ENCODE data around the gene HJV. TPM values are rescaled to one million over a fixed set of nuclear protein-coding genes. Genes with fewer than 3 reads are reported as not detected.

The HJV gene
- total RNA-seq, 1 donor from 2014 or later: not detected

DNA sequence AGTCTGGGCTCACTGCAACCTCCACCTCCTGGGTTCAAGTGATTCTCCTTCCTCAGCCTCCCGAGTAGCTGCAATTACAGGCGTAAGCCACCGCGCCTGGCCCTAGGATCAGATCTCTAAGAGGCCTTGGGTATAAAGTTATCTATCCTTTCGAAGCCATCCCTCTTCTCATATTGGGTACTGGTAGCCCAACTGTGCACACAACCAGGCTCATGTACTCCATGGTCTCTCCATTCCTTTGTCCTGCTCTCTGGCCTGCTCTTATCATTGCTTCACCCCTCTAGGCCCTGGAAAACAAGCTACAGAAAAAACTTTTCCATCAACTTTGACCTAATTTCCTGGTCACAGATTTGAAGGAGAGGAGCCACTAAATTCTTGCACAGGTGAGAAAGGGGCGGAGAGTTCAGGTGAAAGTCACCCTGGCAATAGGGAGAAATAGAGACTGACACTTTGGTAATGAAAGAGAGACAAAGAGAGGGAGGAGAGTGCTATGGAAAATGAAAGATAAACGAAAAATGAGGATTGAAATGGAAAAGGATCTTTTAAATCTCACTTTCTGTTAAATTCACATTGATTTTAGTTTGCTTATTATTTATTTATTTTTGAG lies 31.2 kb downstream of the HJV start:
- peaks cover 33% of the 10 kb centered on the region for H3K36me3 Mint-ChIP-seq (ENCODE audit: low read depth, unreplicated experiment)
- no peaks in the 10 kb centered on the region for H3K9me3 Mint-ChIP-seq (ENCODE audit: unreplicated experiment)
- TF ChIP-seq, protein P1, sequence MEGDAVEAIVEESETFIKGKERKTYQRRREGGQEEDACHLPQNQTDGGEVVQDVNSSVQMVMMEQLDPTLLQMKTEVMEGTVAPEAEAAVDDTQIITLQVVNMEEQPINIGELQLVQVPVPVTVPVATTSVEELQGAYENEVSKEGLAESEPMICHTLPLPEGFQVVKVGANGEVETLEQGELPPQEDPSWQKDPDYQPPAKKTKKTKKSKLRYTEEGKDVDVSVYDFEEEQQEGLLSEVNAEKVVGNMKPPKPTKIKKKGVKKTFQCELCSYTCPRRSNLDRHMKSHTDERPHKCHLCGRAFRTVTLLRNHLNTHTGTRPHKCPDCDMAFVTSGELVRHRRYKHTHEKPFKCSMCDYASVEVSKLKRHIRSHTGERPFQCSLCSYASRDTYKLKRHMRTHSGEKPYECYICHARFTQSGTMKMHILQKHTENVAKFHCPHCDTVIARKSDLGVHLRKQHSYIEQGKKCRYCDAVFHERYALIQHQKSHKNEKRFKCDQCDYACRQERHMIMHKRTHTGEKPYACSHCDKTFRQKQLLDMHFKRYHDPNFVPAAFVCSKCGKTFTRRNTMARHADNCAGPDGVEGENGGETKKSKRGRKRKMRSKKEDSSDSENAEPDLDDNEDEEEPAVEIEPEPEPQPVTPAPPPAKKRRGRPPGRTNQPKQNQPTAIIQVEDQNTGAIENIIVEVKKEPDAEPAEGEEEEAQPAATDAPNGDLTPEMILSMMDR (IDR thresholded peaks at IDR 0.05; ENCODE audit: unreplicated experiment): no peak
- peaks cover 3% of the 10 kb centered on the region for H3K27me3 Mint-ChIP-seq (ENCODE audit: unreplicated experiment)
- H3K27ac Mint-ChIP-seq (ENCODE audit: unreplicated experiment): peak overlapping the region; percentile 64
- DNase-seq (ENCODE audit: low spot score): no peak
- H3K4me1 Mint-ChIP-seq (ENCODE audit: unreplicated experiment): peaks cover 44% of the 10 kb centered on the region
- no peak overlapping the region for H3K4me3 Mint-ChIP-seq (ENCODE audit: unreplicated experiment)

DNA sequence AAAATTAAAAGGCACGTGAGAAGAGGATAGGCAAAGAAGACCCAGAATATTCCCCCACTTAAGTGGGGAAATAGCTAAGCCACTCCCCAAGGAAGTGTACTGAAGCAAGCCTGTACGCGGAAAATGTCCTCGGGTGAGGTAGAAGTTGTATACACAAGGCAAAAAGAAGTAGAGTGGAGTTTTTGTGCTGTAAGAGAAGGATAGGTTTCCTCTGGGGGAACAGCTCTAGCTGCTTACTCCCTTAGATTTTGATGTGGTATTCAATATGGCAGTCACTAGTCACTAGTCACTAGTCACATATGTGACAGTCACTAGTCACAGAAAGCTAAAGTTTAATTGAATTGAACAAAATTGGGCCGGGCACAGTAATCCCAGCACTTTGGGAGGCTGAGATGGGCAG lies 32.8 kb downstream of the HJV start:
- peaks cover 44% of the 10 kb centered on the region for H3K4me1 Mint-ChIP-seq (ENCODE audit: unreplicated experiment)

DNA sequence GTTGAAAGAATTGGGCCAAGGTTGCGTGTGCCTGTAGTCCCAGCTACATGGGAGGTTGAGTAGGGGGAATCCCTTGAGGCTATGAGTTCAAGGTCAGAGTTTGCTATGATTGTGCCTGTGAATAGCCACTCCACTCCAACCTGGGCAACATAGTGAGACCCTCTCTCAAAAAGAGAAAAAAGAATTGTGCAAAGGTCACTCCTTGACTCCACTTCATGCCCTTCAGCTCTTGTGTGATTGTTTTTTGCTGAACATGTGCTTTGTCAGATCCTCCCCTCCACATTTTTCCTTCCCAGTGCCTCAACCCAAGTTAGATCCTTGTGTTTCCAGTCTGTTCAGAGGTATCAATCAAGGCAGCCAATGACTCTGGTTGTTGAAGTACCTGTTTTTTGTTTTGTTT lies 33.6 kb downstream of the HJV start:
- DNase-seq (ENCODE audit: low spot score): no peak
- TF ChIP-seq, protein P1 (IDR thresholded peaks at IDR 0.05; ENCODE audit: unreplicated experiment): no peak
- H3K36me3 Mint-ChIP-seq (ENCODE audit: low read depth, unreplicated experiment): peaks cover 10% of the 10 kb centered on the region
- H3K4me1 Mint-ChIP-seq (ENCODE audit: unreplicated experiment): peaks cover 42% of the 10 kb centered on the region
- H3K27ac Mint-ChIP-seq (ENCODE audit: unreplicated experiment): no peak overlapping the region
- no peak overlapping the region for H3K4me3 Mint-ChIP-seq (ENCODE audit: unreplicated experiment)
- no peaks in the 10 kb centered on the region for H3K9me3 Mint-ChIP-seq (ENCODE audit: unreplicated experiment)
- peaks cover 4% of the 10 kb centered on the region for H3K27me3 Mint-ChIP-seq (ENCODE audit: unreplicated experiment)

More for the DNA sequence above, 32.8 kb downstream of the HJV start:
- Mint-ChIP-seq H3K4me3 (ENCODE audit: unreplicated experiment) (no peak overlapping the region), H3K27me3 (ENCODE audit: unreplicated experiment) (peaks cover 4% of the 10 kb centered on the region), H3K27ac (ENCODE audit: unreplicated experiment) (no peak overlapping the region), H3K9me3 (ENCODE audit: unreplicated experiment) (no peaks in the 10 kb centered on the region), H3K36me3 (ENCODE audit: low read depth, unreplicated experiment) (peaks cover 18% of the 10 kb centered on the region)
- no peak for DNase-seq (ENCODE audit: low spot score)
- TF ChIP-seq, protein P1 (IDR thresholded peaks at IDR 0.05; ENCODE audit: unreplicated experiment): no peak

DNA sequence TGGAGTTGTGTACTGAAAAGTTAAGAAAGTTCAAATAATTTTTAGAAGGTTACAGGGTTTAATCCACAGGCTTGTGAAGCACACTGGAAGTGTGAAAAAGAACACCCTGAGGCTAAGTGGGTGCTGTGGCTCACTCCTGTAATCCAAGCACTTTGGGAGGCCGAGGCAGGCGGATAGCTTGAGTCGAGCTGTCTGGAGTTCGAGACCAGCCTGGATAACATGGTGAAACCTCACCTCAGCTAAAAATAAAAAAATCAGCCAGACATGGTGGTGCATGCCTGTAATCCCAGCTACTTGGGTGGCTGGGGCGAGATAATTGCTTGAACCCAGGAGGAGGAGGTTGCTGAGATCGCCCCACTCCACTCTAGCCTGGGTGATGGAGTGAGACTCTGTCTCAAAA lies 35.0 kb downstream of the HJV start:
- H3K4me1 Mint-ChIP-seq (ENCODE audit: unreplicated experiment): peaks cover 30% of the 10 kb centered on the region
- H3K4me3 Mint-ChIP-seq (ENCODE audit: unreplicated experiment): no peak overlapping the region
- no peaks in the 10 kb centered on the region for H3K9me3 Mint-ChIP-seq (ENCODE audit: unreplicated experiment)
- TF ChIP-seq, protein P1 (IDR thresholded peaks at IDR 0.05; ENCODE audit: unreplicated experiment): no peak
- no peak overlapping the region for H3K27ac Mint-ChIP-seq (ENCODE audit: unreplicated experiment)
- H3K36me3 Mint-ChIP-seq (ENCODE audit: low read depth, unreplicated experiment): no peaks in the 10 kb centered on the region
- peaks cover 4% of the 10 kb centered on the region for H3K27me3 Mint-ChIP-seq (ENCODE audit: unreplicated experiment)
- no peak for DNase-seq (ENCODE audit: low spot score)

DNA sequence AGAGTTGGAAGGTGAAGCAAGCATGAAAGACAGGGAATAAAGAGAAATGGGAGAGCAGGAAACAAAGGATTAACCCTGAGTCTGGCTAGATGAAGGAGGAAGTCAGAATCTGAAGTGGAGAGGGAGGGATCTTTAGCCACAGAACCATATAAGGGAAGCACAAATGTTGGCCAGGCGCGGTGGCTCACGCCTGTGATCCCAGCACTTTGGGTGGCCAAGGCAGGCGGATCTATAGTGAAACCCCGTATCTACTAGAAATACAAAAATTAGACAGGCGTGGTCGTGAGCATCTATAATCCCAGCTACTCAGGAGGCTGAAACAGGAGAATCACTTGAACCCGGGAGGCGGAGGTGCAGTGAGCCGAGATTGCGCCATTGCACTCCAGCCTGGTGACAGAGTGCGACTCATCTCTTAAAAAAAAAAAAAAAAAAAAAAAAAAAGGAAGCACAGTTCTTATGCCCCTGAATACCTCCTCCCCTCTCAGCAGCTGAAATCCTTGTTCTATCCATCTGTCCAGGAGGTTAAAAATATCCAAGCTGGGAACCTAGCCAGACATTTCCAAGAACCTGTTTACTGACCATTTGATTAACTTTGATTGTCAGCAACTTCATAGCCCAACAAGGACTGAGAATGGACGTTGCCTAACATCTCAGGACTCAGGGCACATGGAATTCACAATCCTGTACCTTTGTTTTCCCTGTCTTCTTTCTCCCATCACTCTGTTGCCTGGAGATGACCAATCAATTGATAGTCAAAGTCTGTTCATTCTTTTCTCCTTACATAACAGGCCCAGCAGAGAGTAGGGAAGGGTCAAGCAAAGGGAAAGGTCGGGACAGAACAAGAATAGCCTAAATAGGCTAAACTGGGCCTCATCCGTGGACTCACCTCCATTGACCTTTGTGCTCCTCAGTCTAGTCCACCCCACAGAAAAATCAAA lies 35.8 kb downstream of the HJV start:
- peaks cover 29% of the 10 kb centered on the region for H3K4me1 Mint-ChIP-seq (ENCODE audit: unreplicated experiment)
- DNase-seq (ENCODE audit: low spot score): no peak
- TF ChIP-seq, protein P1 (IDR thresholded peaks at IDR 0.05; ENCODE audit: unreplicated experiment): no peak
- peak overlapping the region; percentile 94 for H3K27ac Mint-ChIP-seq (ENCODE audit: unreplicated experiment)
- H3K9me3 Mint-ChIP-seq (ENCODE audit: unreplicated experiment): no peaks in the 10 kb centered on the region
- peak overlapping the region; percentile 56 for H3K4me3 Mint-ChIP-seq (ENCODE audit: unreplicated experiment)
- H3K36me3 Mint-ChIP-seq (ENCODE audit: low read depth, unreplicated experiment): no peaks in the 10 kb centered on the region
- H3K27me3 Mint-ChIP-seq (ENCODE audit: unreplicated experiment): peaks cover 4% of the 10 kb centered on the region
